ENCODE data around the gene MAG.

DNA sequence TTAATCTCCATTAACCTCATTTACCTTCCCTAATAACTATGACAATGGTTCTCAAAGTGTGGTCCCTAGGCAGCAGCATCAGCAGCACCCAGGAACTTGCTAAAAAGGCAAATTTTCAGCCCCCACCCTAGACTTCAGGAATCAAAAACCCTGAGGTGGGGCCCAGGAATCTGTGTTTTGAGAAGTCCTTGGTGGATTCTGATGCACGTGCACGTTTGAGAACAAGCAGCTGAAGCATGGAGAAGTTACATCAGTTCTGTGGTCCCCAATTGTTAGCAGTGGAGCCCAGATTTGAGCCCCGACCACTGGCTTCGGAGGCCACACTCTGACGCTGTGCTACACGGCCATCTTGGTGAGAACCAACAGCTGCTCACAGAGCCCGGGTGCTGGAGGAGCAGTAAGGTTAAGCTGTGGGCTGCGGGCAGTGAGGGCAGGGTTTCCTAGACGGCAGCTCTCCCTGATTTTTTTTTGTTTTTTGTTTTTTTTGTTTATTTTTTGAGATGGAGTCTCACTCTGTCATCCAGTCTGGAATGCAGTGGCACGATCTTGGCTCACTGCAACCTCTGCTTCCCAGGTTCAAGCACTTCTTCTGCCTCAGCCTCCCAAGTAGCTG is 23.0 kb downstream of the MAG start:
- TF ChIP-seq SIN3A (IDR thresholded peaks at IDR 0.05; ENCODE audit: low read depth, low read length) (no peak), SP1 (IDR thresholded peaks at IDR 0.05; ENCODE audit: low read depth, low read length) (no peak), JUND (IDR thresholded peaks at IDR 0.05; ENCODE audit: low read depth, low read length) (no peak), TARDBP (IDR thresholded peaks at IDR 0.05; ENCODE audit: borderline replicate concordance) (no peak)

Measured in GM12878 (cell line).